HG03135 (cell line): ENCODE results near the gene TSPEAR.
"Not testable (repeated sequence)": the region's sequence is repeated elsewhere in the genome, so short reads cannot be mapped to it uniquely, and the experiment has no call there.

Experiments used
- ATAC-seq: cut with Tn5 transposase; IDR thresholded peaks from one replicate; pipeline ENCODE4 v1.9.1; 2021; ENCODE audit warnings: mild to moderate bottlenecking, moderate library complexity; ENCODE audit not compliant: unreplicated experiment

Gene TSPEAR

GRCh38 chr21:44479556-44480199 is 231.7 kb downstream of the TSPEAR start:
- ATAC-seq, result not testable (repeated sequence)

GRCh38 chr21:44478801-44479167 is 232.6 kb downstream of the TSPEAR start:
- ATAC-seq, result no peak

- no peak for ATAC-seq
Observed at GRCh38 chr21:44478124-44478800, 233.1 kb downstream of the TSPEAR start.

- no peak for ATAC-seq
Observed at GRCh38 chr21:44477712-44478111, 233.7 kb downstream of the TSPEAR start.

- no peak for ATAC-seq
Observed at GRCh38 chr21:44477131-44477530, 234.2 kb downstream of the TSPEAR start.

- no peak for ATAC-seq
Observed at GRCh38 chr21:44475266-44475845, 236.0 kb downstream of the TSPEAR start.

GRCh38 chr21:44473915-44474555 is 237.3 kb downstream of the TSPEAR start:
- no peak for ATAC-seq

GRCh38 chr21:44471996-44472395 is 239.4 kb downstream of the TSPEAR start:
- ATAC-seq, result no peak

- no peak for ATAC-seq
Observed at GRCh38 chr21:44471341-44471740, 240.0 kb downstream of the TSPEAR start.

GRCh38 chr21:44467859-44468195 is 243.5 kb downstream of the TSPEAR start:
- no peak for ATAC-seq

- no peak for ATAC-seq
Observed at GRCh38 chr21:44466996-44467858, 244.1 kb downstream of the TSPEAR start.

GRCh38 chr21:44466351-44466954 is 244.9 kb downstream of the TSPEAR start:
- ATAC-seq, result no peak

GRCh38 chr21:44464351-44464750 is 247.0 kb downstream of the TSPEAR start:
- no peak for ATAC-seq

GRCh38 chr21:44463724-44464123 is 247.6 kb downstream of the TSPEAR start:
- ATAC-seq, result no peak

- no peak for ATAC-seq
Observed at GRCh38 chr21:44462834-44463200, 248.6 kb downstream of the TSPEAR start.

GRCh38 chr21:44462086-44462833 is 249.1 kb downstream of the TSPEAR start:
- ATAC-seq, result no peak

- ATAC-seq, result no peak
Observed at GRCh38 chr21:44461464-44462001, 249.8 kb downstream of the TSPEAR start.

GRCh38 chr21:44461005-44461404 is 250.4 kb downstream of the TSPEAR start:
- ATAC-seq, result no peak

GRCh38 chr21:44460441-44460755 is 251.0 kb downstream of the TSPEAR start:
- ATAC-seq, result no peak
